PC-3 (cell line): ENCODE data around the gene CHIA. TPM values are rescaled to one million over a fixed set of nuclear protein-coding genes. Genes with fewer than 3 reads are reported as not detected.
A peak's percentile ranks its signal among the peaks of the same experiment; 100 is the strongest.
"Not testable (repeated sequence)": the region's sequence is repeated elsewhere in the genome, so short reads cannot be mapped to it uniquely, and the experiment has no call there.

Source experiments
- ATAC-seq: fragments of 200-7000 bp; cut with Tn5 transposase; 2 replicates; pipeline ENCODE4 v1.9.1; 2020; ENCODE audit warnings: mild to moderate bottlenecking, moderate library complexity
- BruUV-seq: library from RNA; stranded (reverse); fragments of 400-500 nt; replicated peaks from 2 replicates; lab custom pipeline; 2021; lab: Mats Ljungman, UMichigan
- CTCF ChIA-PET: fragments of 300-600 bp; sonication (Branson Sonifier 250); formaldehyde crosslinking; loops from one replicate; lab custom pipeline; 2022; ENCODE audit warnings: antibody characterized with exemption; lab: Charles Lee
- POLR2A ChIA-PET: fragments of 300-600 bp; sonication (Branson Sonifier 250); formaldehyde crosslinking; loops from one replicate; lab custom pipeline; 2022; ENCODE audit warnings: antibody characterized with exemption; ENCODE audit not compliant: unreplicated experiment; lab: Charles Lee
- DNase-seq: peaks from one replicate; pipeline ENCODE4 v3.0.0-alpha.2; 2015
- H2AFZ ChIP-seq: fragments of 300-600 bp; sonication (generic); 2 replicates; pipeline ENCODE4 v1.6.0; 2016; ENCODE audit warnings: antibody characterized with exemption, low read length
- H3F3A ChIP-seq: fragments of 300-600 bp; sonication (generic); one replicate; pipeline ENCODE4 v1.6.0; 2017; ENCODE audit warnings: antibody characterized with exemption, low read length, control low read depth, mild to moderate bottlenecking; ENCODE audit not compliant: unreplicated experiment
- H3K27ac ChIP-seq: fragments of 300-600 bp; sonication (generic); 2 replicates; pipeline ENCODE4 v1.5.1; 2016; ENCODE audit warnings: mild to moderate bottlenecking, low read length
- H3K27me3 ChIP-seq: fragments of 300-600 bp; sonication (generic); 2 replicates; pipeline ENCODE4 v1.6.1; 2016; ENCODE audit warnings: low read length, mixed read lengths
- H3K36me3 ChIP-seq: fragments of 300-600 bp; sonication (generic); 2 replicates; pipeline ENCODE4 v1.6.1; 2016; ENCODE audit warnings: low read depth, mixed run types, low read length, mixed read lengths
- H3K4me1 ChIP-seq: fragments of 300-600 bp; sonication (generic); 2 replicates; pipeline ENCODE4 v1.5.1; 2016; ENCODE audit warnings: low read length; ENCODE audit not compliant: insufficient read depth
- H3K4me2 ChIP-seq: fragments of 300-600 bp; sonication (generic); 2 replicates; pipeline ENCODE4 v1.6.0; 2016; ENCODE audit warnings: low read length
- H3K4me3 ChIP-seq: fragments of 300-600 bp; sonication (generic); 2 replicates; pipeline ENCODE4 v1.5.1; 2016; ENCODE audit warnings: mild to moderate bottlenecking, low read length, mixed read lengths
- H3K79me2 ChIP-seq: fragments of 300-600 bp; sonication (generic); 2 replicates; pipeline ENCODE4 v1.6.1; 2017; ENCODE audit warnings: low read length, mixed read lengths
- H3K9ac ChIP-seq: fragments of 300-600 bp; sonication (generic); 2 replicates; pipeline ENCODE4 v1.6.0; 2016; ENCODE audit warnings: mild to moderate bottlenecking, low read length
- H3K9me2 ChIP-seq: fragments of 300-600 bp; sonication (generic); replicated peaks from 2 replicates; pipeline ENCODE4 v1.6.1; 2016; ENCODE audit warnings: mixed run types, low read length, mixed read lengths
- H3K9me3 ChIP-seq: fragments of 300-600 bp; sonication (generic); 2 replicates; pipeline ENCODE4 v1.6.1; 2016; ENCODE audit warnings: low read length, mixed read lengths
- H4K20me1 ChIP-seq: fragments of 300-600 bp; sonication (generic); 2 replicates; pipeline ENCODE4 v1.6.1; 2016; ENCODE audit warnings: low read length, mixed read lengths
- CTCF ChIP-seq: fragments of 300-600 bp; sonication (generic); conservative IDR thresholded peaks from 2 replicates; pipeline ENCODE4 v1.5.1; 2017; ENCODE audit warnings: antibody characterized with exemption, low read depth, mild to moderate bottlenecking, low read length
- EZH2 ChIP-seq: fragments of 300-600 bp; sonication (generic); IDR thresholded peaks from one replicate; pipeline ENCODE4 v1.6.1; 2017; ENCODE audit warnings: antibody characterized with exemption, mild to moderate bottlenecking, low read length; ENCODE audit not compliant: unreplicated experiment
- EZH2phosphoT487 ChIP-seq: fragments of 300-600 bp; sonication (generic); IDR thresholded peaks from 2 replicates; pipeline ENCODE4 v1.6.1; 2018; ENCODE audit warnings: mild to moderate bottlenecking, antibody characterized with exemption, low read length, borderline replicate concordance
- intact Hi-C: fragments of 100-400 bp; cut with micrococcal nuclease; formaldehyde crosslinking; loops from 2 replicates; pipeline ENCODE4 v1.9.0; 2023
- total RNA-seq: library from RNA; depleted of rRNA; stranded (reverse); fragments of >200 nt; gene quantifications from 2 replicates; pipeline ENCODE4 v1.2.3, GENCODE V29; 2014

The CHIA gene
- total RNA-seq, 1 experiment from 2014 or later: not detected

- CTCF ChIA-PET: no interaction called here
- POLR2A ChIA-PET: no interaction called here
These were observed 41.5 kb downstream of the CHIA start for GRCh38 chr1:111332190-111332589.

GRCh38 chr1:111334169-111334568, 43.5 kb downstream of the CHIA start:
- Histone ChIP-seq H3K27ac (no peak overlapping the region), H3K4me2 (no peak overlapping the region), H3K9me2 (no peaks in the 10 kb centered on the region), H3F3A (no peaks in the 10 kb centered on the region), H3K9me3 (no peaks in the 10 kb centered on the region), H4K20me1 (no peaks in the 10 kb centered on the region), H3K79me2 (no peaks in the 10 kb centered on the region), H3K36me3 (no peaks in the 10 kb centered on the region), H3K27me3 (no peaks in the 10 kb centered on the region), H3K4me1 (no peaks in the 10 kb centered on the region), H3K4me3 (no peak overlapping the region), H2AFZ (no peak overlapping the region), H3K9ac (no peak overlapping the region)
- CTCF ChIA-PET: interaction anchor here (0.5 to 1.4 kb wide), 6 partner anchors 99 to 417 kb away, joined by 3 to 7 read pairs (median 3); no protein-coding TSS in a partner anchor
- TF ChIP-seq EZH2phosphoT487: no peak
- TF ChIP-seq CTCF: peak; percentile 90
- intact Hi-C loops: loop anchor here (1.0 to 5.0 kb wide), 2 partner anchors 111 to 302 kb away; no protein-coding TSS in a partner anchor
- peak; percentile 88 for ATAC-seq
- peak; percentile 78 for DNase-seq
- BruUV-seq: no TSS peak
- POLR2A ChIA-PET: no interaction called here

More at GRCh38 chr1:111332190-111332589, 41.5 kb downstream of the CHIA start:
- Histone ChIP-seq H2AFZ (no peak overlapping the region), H3K36me3 (no peaks in the 10 kb centered on the region), H3K27me3 (peaks cover 6% of the 10 kb centered on the region; the same call in 1 of the 2 replicates), H4K20me1 (no peaks in the 10 kb centered on the region), H3K79me2 (no peaks in the 10 kb centered on the region), H3K4me2 (no peak overlapping the region), H3K27ac (no peak overlapping the region), H3K4me3 (no peak overlapping the region), H3K4me1 (no peaks in the 10 kb centered on the region), H3F3A (no peaks in the 10 kb centered on the region), H3K9me3 (no peaks in the 10 kb centered on the region), H3K9ac (no peak overlapping the region), H3K9me2 (no peaks in the 10 kb centered on the region)
- TF ChIP-seq CTCF (no peak), EZH2phosphoT487 (no peak), EZH2 (no peak)
- intact Hi-C loops: loop anchor here (5.0 kb wide), 1 partner anchor 300 kb away; no protein-coding TSS in a partner anchor
- no peak for ATAC-seq
- no peak for DNase-seq
- no TSS peak for BruUV-seq

GRCh38 chr1:111335214-111335877, 44.7 kb downstream of the CHIA start:
- H3K4me2 ChIP-seq, H3K79me2 ChIP-seq, H3K27me3 ChIP-seq, H3K9ac ChIP-seq, DNase-seq, H4K20me1 ChIP-seq, H2AFZ ChIP-seq, BruUV-seq, H3K27ac ChIP-seq, H3K4me3 ChIP-seq, H3F3A ChIP-seq, H3K36me3 ChIP-seq, H3K4me1 ChIP-seq, H3K9me3 ChIP-seq, ATAC-seq, POLR2A ChIA-PET, H3K9me2 ChIP-seq, intact Hi-C loops, CTCF ChIA-PET: not testable (repeated sequence)

- H2AFZ ChIP-seq, CTCF ChIA-PET: not testable (repeated sequence)
These were observed 48.2 kb downstream of the CHIA start for GRCh38 chr1:111338849-111339248.

More at GRCh38 chr1:111338849-111339248, 48.2 kb downstream of the CHIA start:
- H3K27ac ChIP-seq, DNase-seq, H3K27me3 ChIP-seq, H3K4me2 ChIP-seq, H3K9me2 ChIP-seq, POLR2A ChIA-PET, H3F3A ChIP-seq, ATAC-seq, H3K79me2 ChIP-seq, H4K20me1 ChIP-seq, intact Hi-C loops, H3K9me3 ChIP-seq, H3K36me3 ChIP-seq, BruUV-seq, H3K4me3 ChIP-seq, H3K9ac ChIP-seq, H3K4me1 ChIP-seq: not testable (repeated sequence)
